Ishikawa (cell line): ENCODE results near the gene SCAF1.

ENCODE experiments used
- EGR1 ChIP-seq: IDR thresholded peaks from 2 replicates; pipeline ENCODE4 v1.6.1; 2012
- TAF1 ChIP-seq: IDR thresholded peaks from 2 replicates; pipeline ENCODE4 v1.6.1; 2012; ENCODE audit warnings: low read depth, mild to moderate bottlenecking
- TCF12 ChIP-seq: IDR thresholded peaks from 2 replicates; pipeline ENCODE4 v1.6.1; 2012; ENCODE audit warnings: low read depth
- YY1 ChIP-seq: IDR thresholded peaks from 2 replicates; pipeline ENCODE4 v1.6.1; 2012; ENCODE audit warnings: low read depth
- TF ChIP-seq, protein P1 (sequence below): IDR thresholded peaks from 2 replicates; pipeline ENCODE4 v1.6.1; 2012
- TF ChIP-seq, protein P2 (sequence below): IDR thresholded peaks from 2 replicates; pipeline ENCODE4 v1.6.1; 2012

DNA sequence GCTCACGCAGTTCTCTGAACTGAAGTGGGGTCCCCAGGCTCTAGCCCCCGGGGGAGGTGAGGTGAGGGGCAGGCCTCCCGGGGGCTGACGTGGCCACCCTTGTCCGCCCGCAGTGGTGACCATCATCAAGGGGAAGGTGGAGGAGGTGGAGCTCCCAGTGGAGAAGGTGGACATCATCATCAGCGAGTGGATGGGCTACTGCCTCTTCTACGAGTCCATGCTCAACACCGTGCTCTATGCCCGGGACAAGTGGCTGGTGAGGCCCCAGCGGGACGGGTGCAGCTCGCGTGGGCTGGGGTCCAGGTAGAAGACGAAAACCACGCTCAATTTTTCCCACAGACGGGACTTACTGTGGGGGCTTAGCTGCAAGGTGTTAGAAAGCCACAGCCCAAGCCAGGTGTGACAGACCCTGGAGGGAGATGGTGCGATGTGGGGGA is 41.8 kb downstream of the SCAF1 start:
- TF ChIP-seq, protein P1, sequence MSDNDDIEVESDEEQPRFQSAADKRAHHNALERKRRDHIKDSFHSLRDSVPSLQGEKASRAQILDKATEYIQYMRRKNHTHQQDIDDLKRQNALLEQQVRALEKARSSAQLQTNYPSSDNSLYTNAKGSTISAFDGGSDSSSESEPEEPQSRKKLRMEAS, result no peak
- no peak for TF ChIP-seq TAF1
- no peak for TF ChIP-seq YY1
- TF ChIP-seq, protein P2, sequence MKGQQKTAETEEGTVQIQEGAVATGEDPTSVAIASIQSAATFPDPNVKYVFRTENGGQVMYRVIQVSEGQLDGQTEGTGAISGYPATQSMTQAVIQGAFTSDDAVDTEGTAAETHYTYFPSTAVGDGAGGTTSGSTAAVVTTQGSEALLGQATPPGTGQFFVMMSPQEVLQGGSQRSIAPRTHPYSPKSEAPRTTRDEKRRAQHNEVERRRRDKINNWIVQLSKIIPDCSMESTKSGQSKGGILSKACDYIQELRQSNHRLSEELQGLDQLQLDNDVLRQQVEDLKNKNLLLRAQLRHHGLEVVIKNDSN, result no peak
- TF ChIP-seq TCF12, result no peak
- no peak for TF ChIP-seq EGR1
